ENCODE results near the gene DTD1. TPM values are rescaled to one million over a fixed set of nuclear protein-coding genes. Genes with fewer than 3 reads are reported as not detected.

DTD1 gene
- total and polyA plus RNA-seq, 2 experiments from 2014 or later, result 73.3 to 77.7 TPM

- Histone ChIP-seq H3K4me2 (ENCODE audit: unreplicated experiment) (no peak overlapping the region), H4K20me1 (ENCODE audit: insufficient read depth) (no peaks in the 10 kb centered on the region), H3K79me2 (ENCODE audit: insufficient read depth) (no peaks in the 10 kb centered on the region), H3K27ac (no peak overlapping the region), H3K9me3 (ENCODE audit: low read depth) (no peaks in the 10 kb centered on the region), H3K4me3 (no peak overlapping the region), H2AFZ (no peak overlapping the region), H3K27me3 (replicated peaks; ENCODE audit: insufficient read depth) (no peaks in the 10 kb centered on the region; the same call in 1 of the 2 replicates), H3K4me1 (ENCODE audit: insufficient read depth) (no peaks in the 10 kb centered on the region), H3F3A (ENCODE audit: insufficient read depth) (no peaks in the 10 kb centered on the region), H3K9me2 (ENCODE audit: insufficient read depth) (0 out of 2 replicates have a peak, but pooled peaks cover 3% of the 10 kb centered on the region), H3K36me3 (ENCODE audit: low read depth) (no peaks in the 10 kb centered on the region), H3K9ac (no peak overlapping the region)
- DNase-seq, result no peak
- in situ Hi-C loops (cut with MboI), result no loop called here
- TF ChIP-seq EZH2 (IDR thresholded peaks at IDR 0.05; ENCODE audit: insufficient read depth, poor library complexity, severe bottlenecking), result no peak
- no peak for TF ChIP-seq EZH2phosphoT487 (IDR thresholded peaks at IDR 0.05; ENCODE audit: insufficient read depth, low read depth)
Measured at GRCh38 chr20:18788021-18788420, 200.2 kb downstream of the DTD1 start.

GRCh38 chr20:18790787-18791186 lies 202.9 kb downstream of the DTD1 start:
- no peaks in the 10 kb centered on the region for H3K79me2 ChIP-seq (ENCODE audit: insufficient read depth)
- H3K4me1 ChIP-seq (ENCODE audit: insufficient read depth), result no peaks in the 10 kb centered on the region; the same call in 1 of the 2 replicates
- H3K27ac ChIP-seq, result no peak overlapping the region
- no peaks in the 10 kb centered on the region for H4K20me1 ChIP-seq (ENCODE audit: insufficient read depth)
- H3K27me3 ChIP-seq (replicated peaks; ENCODE audit: insufficient read depth), result no peaks in the 10 kb centered on the region
- TF ChIP-seq EZH2phosphoT487 (IDR thresholded peaks at IDR 0.05; ENCODE audit: insufficient read depth, low read depth) (no peak), EZH2 (IDR thresholded peaks at IDR 0.05; ENCODE audit: insufficient read depth, poor library complexity, severe bottlenecking) (no peak)
- no peak overlapping the region for H3K4me2 ChIP-seq (ENCODE audit: unreplicated experiment)
- H3K4me3 ChIP-seq, result no peak overlapping the region
- no peak overlapping the region for H3K9ac ChIP-seq
- no peak overlapping the region for H2AFZ ChIP-seq
- no peaks in the 10 kb centered on the region for H3F3A ChIP-seq (ENCODE audit: insufficient read depth)
- WGBS, 2 experiments (ENCODE audit: low coverage in 1 of 2, low lambda C conversion rate in 2 of 2, missing lambda C conversion rate in 2 of 2), result 14 to 19% methylated on average over 3 of the region's 3 CpGs
- no peak for DNase-seq
- in situ Hi-C loops (cut with MboI), result no loop called here
- 0 out of 2 replicates have a peak, but pooled peaks cover 6% of the 10 kb centered on the region for H3K9me2 ChIP-seq (ENCODE audit: insufficient read depth)
- no peaks in the 10 kb centered on the region for H3K36me3 ChIP-seq (ENCODE audit: low read depth)
- H3K9me3 ChIP-seq (ENCODE audit: low read depth), result no peaks in the 10 kb centered on the region

- H3K27ac ChIP-seq, result peak overlapping the region; percentile 71
- no peaks in the 10 kb centered on the region for H3K36me3 ChIP-seq (ENCODE audit: low read depth)
- peak overlapping the region; percentile 97 for H3K4me2 ChIP-seq (ENCODE audit: unreplicated experiment)
- H2AFZ ChIP-seq, result peak overlapping the region; percentile 99
- 7 to 8% methylated on average over 29 of the region's 29 CpGs for WGBS, 2 experiments (ENCODE audit: low coverage in 1 of 2, low lambda C conversion rate in 2 of 2, missing lambda C conversion rate in 2 of 2)
- H3K9me2 ChIP-seq (ENCODE audit: insufficient read depth), result 0 out of 2 replicates have a peak, but pooled peaks cover 6% of the 10 kb centered on the region
- no peaks in the 10 kb centered on the region; the same call in 1 of the 2 replicates for H3K4me1 ChIP-seq (ENCODE audit: insufficient read depth)
- H3K27me3 ChIP-seq (replicated peaks; ENCODE audit: insufficient read depth), result no peaks in the 10 kb centered on the region
- no peaks in the 10 kb centered on the region for H3F3A ChIP-seq (ENCODE audit: insufficient read depth)
- H3K79me2 ChIP-seq (ENCODE audit: insufficient read depth), result no peaks in the 10 kb centered on the region
- peak overlapping the region; percentile 97 for H3K9ac ChIP-seq
- no peaks in the 10 kb centered on the region for H3K9me3 ChIP-seq (ENCODE audit: low read depth)
- TF ChIP-seq EZH2 (IDR thresholded peaks at IDR 0.05; ENCODE audit: insufficient read depth, poor library complexity, severe bottlenecking) (no peak), EZH2phosphoT487 (IDR thresholded peaks at IDR 0.05; ENCODE audit: insufficient read depth, low read depth) (no peak)
- no peaks in the 10 kb centered on the region for H4K20me1 ChIP-seq (ENCODE audit: insufficient read depth)
- peak; percentile 96 for DNase-seq
- in situ Hi-C loops (cut with MboI), result no loop called here
- peak overlapping the region; percentile 95 for H3K4me3 ChIP-seq
Measured at GRCh38 chr20:18793625-18794427, 206.0 kb downstream of the DTD1 start.

GRCh38 chr20:18794428-18794787 lies 206.6 kb downstream of the DTD1 start:
- Histone ChIP-seq H4K20me1 (ENCODE audit: insufficient read depth) (no peaks in the 10 kb centered on the region), H3K4me2 (ENCODE audit: unreplicated experiment) (peak overlapping the region; percentile 97), H3K36me3 (ENCODE audit: low read depth) (no peaks in the 10 kb centered on the region), H3K27ac (peak overlapping the region; percentile 71), H3K27me3 (replicated peaks; ENCODE audit: insufficient read depth) (no peaks in the 10 kb centered on the region), H3K9ac (peak overlapping the region; percentile 97), H3K9me3 (ENCODE audit: low read depth) (no peaks in the 10 kb centered on the region), H3F3A (ENCODE audit: insufficient read depth) (no peaks in the 10 kb centered on the region), H2AFZ (peak overlapping the region; percentile 99), H3K4me1 (ENCODE audit: insufficient read depth) (no peaks in the 10 kb centered on the region; the same call in 1 of the 2 replicates), H3K4me3 (peak overlapping the region; percentile 95), H3K9me2 (ENCODE audit: insufficient read depth) (0 out of 2 replicates have a peak, but pooled peaks cover 6% of the 10 kb centered on the region), H3K79me2 (ENCODE audit: insufficient read depth) (no peaks in the 10 kb centered on the region)
- DNase-seq, result no peak
- no peak for TF ChIP-seq EZH2 (IDR thresholded peaks at IDR 0.05; ENCODE audit: insufficient read depth, poor library complexity, severe bottlenecking)
- WGBS, 2 experiments (ENCODE audit: low coverage in 1 of 2, low lambda C conversion rate in 2 of 2, missing lambda C conversion rate in 2 of 2), result 19 to 26% methylated on average over 3 of the region's 3 CpGs
- in situ Hi-C loops (cut with MboI), result no loop called here
